ENCODE measurements around the gene TCL1B.
"Not testable (repeated sequence)": the region's sequence is repeated elsewhere in the genome, so short reads cannot be mapped to it uniquely, and the experiment has no call there.

TCL1B gene, protein sequence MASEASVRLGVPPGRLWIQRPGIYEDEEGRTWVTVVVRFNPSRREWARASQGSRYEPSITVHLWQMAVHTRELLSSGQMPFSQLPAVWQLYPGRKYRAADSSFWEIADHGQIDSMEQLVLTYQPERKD

GRCh38 chr14:95685978-95686922 lies at the start of gene TCL1B:
TSS of gene TCL1B (plus strand) at chr14:95686426. CDS start at chr14:95686468, 42 bp downstream.
- no peak for DNase-seq (ENCODE audit: low read depth, low spot score)

DNA sequence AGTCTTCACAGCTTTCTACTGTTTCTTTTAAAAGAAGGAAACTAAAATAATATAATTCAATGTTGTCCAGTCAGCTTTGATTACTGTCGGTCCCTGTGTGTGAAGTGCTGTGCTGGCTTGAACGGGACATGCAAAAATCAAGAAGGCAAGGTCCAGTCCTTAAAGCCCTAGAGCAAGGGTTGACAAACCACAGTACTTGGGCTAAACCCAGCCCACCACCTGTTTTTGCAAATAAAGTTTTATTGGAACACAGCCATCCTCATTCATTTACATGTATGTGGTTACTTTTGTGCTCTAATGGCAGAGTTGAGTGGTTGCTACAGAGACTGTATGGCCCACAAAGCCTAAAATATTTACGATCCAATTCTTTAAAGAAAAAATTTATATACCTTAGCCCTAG lies 41.2 kb upstream of the TCL1B start:
- DNase-seq (ENCODE audit: low read depth, low spot score) = no peak

DNA sequence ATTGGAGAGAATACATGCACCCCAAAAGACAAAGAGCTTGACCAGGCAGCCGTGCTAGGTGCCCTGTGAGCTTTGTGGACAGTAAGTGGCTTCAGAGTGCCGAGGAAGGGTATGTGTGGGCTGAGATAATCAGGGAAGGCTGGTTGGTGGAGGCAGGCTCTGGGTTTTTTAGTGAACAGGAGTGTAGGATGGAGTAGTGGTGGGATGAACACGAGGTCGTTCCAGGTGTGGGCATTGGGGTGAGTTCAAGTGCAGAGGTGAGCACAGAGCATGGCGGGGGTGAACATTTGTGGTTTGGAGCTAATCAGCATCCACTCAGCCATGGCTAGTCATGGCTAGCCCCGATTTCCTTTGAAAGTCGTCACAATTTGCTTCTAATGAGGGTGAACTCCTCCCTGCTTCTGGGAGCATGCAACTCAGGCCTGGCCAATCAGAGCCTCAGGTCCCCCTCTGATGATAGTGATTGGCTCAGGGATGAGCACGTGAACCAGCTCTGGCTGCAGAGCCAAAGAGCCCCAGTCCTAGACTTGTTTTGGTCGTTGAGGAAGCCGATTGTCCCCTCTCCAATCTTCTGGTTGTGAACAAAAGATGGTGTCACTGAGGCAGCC lies 40.7 kb upstream of the TCL1B start:
- no peak for DNase-seq (ENCODE audit: low read depth, low spot score)

GRCh38 chr14:95647926-95648325 lies 38.3 kb upstream of the TCL1B start:
- DNase-seq (ENCODE audit: low read depth, low spot score) = no peak

DNA sequence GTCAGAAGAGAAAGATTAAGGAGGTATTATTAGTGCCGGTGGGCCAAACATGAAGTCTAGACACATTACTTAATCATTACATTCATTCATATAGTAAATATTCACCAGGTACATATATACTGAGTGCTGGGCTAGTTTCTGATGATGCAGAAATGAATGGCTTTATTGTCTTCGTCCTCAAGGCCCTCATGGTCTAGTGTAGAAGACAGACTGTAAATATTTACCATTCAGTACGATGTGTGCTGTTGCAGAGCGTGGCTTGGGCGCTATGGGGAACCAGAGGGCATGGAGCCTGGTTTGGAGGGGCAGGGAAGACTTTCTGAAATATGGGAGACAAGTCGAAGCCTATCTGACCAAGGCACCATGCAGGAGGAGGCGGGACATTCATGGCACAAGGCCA lies 37.0 kb upstream of the TCL1B start:
- DNase-seq (ENCODE audit: low read depth, low spot score) = no peak

DNA sequence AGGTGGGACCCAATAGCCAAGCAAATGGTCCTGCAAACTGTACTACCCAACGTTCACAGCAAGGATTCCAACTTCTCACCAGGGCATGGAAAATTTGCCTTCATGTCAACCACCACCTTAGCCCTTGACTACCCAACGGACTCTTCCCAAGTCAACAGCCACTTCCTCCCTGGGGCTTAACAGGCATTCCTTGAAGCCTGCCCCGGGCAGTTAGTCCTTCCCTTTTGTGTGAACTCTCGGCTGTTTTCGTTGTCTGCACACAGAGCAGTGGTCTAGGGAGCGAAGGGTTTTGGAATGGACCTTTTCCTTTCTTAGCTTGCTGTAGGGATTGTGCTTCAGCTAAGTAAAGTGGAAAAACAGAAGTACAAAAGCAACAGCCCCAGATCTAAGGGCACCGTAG lies 35.2 kb upstream of the TCL1B start:
- DNase-seq (ENCODE audit: low read depth, low spot score) = no peak

- no peak for DNase-seq (ENCODE audit: low read depth, low spot score)
Observed at GRCh38 chr14:95651821-95652583, 34.2 kb upstream of the TCL1B start.

DNA sequence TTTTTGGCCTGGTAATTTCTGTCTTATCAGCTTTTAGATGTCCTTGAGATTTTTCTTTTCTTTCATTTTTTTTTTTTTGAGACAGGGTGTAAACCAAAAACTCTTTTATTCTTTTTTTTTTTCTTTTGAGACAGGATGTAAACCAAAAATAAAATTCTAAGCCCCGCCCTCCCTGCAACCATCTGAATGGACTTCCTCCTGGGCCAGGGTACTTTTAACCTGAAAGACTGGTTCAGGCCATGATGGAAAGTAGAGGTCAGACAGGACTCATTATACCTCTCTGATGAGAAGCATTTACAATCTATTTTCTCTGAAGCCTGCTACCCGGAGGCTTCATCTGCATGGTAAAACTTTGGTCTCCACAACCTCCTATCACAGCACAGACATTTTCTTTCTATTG lies 33.5 kb upstream of the TCL1B start:
- no peak for DNase-seq (ENCODE audit: low read depth, low spot score)

GRCh38 chr14:95655461-95655860 lies 30.8 kb upstream of the TCL1B start:
- no peak for DNase-seq (ENCODE audit: low read depth, low spot score)

- DNase-seq (ENCODE audit: low read depth, low spot score) = no peak
Observed at GRCh38 chr14:95656634-95657033, 29.6 kb upstream of the TCL1B start.

GRCh38 chr14:95657454-95657853 lies 28.8 kb upstream of the TCL1B start:
- no peak for DNase-seq (ENCODE audit: low read depth, low spot score)

GRCh38 chr14:95659293-95659989 lies 26.8 kb upstream of the TCL1B start:
- DNase-seq (ENCODE audit: low read depth, low spot score) = no peak

- no peak for DNase-seq (ENCODE audit: low read depth, low spot score)
Observed at GRCh38 chr14:95659990-95660385, 26.2 kb upstream of the TCL1B start.

DNA sequence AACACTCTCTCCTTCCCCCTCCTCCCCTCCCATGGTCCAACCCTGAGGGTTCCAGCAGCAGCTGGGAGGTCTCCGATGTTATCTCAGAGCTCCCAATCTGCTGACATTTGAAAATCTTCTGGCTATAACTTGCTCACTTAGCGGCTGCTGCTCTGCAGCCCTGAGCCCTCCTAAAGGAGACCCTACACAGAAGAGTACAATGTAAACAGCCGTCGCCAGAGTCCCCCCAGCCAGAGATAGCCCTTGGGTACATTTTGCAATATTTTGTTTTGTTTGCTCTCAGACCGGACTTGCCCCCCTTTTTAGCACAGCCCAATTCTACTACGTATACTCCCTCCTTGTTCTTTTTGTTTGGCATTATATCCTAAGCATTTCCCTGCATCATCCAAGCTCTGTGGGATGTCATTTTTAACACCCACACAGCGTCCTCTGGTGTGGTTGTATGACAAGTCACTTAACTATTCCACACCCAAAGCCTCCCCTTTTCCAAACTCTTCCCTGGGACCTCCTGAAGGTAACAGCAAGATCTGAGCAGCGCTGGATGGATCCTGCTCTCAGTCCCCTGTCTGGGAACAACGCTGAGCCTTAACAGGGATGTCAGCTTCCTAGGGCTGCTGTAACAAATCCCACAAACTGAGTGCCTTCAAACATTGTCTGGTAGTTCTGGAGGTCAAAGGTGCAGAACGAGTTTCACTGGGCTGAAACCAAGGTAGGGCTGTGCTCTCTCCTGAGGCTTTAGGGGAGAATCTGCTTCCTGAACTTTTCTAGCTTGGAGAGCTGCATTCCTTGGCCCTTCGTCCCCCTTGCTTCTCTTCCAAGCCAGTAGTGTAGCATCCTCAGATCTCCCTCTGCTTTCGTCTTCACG lies 25.3 kb upstream of the TCL1B start:
- no peak for DNase-seq (ENCODE audit: low read depth, low spot score)

DNA sequence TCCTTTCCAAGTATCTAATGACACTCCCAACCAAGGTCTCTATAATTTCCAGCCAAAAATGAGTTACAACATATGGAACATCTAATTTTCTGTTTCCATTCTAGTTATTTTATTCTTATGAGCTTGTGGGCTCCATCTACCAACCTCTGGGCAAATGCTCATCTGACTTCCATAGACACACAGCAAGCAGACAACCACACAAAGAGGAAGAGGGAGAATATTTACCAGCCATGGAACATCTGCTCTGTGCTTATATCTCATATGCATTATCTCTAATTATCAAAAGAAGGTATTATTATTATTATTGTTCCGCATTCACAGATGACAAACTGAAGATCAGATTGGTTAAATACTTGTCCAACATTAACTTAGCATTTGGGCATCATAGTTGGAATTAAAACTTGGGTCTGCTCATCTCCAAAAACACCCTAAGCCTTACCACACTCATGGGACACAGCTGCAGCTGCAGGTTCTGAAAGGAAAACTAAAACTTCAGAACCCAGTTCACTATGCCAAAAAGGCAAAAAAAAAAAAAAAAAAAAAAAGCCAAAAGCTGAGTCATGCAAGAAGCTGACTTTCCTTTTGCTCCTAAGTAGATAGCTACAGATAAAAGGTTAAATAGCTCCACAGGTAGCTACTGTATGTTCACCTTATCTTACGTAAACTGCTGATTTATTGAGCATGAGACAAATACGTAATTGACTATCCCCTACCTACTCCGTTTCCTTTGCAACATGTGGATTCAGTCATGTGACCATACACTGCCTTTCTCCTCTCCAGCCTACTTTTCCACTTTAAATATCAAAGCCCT lies 23.6 kb upstream of the TCL1B start:
- no peak for DNase-seq (ENCODE audit: low read depth, low spot score)

DNA sequence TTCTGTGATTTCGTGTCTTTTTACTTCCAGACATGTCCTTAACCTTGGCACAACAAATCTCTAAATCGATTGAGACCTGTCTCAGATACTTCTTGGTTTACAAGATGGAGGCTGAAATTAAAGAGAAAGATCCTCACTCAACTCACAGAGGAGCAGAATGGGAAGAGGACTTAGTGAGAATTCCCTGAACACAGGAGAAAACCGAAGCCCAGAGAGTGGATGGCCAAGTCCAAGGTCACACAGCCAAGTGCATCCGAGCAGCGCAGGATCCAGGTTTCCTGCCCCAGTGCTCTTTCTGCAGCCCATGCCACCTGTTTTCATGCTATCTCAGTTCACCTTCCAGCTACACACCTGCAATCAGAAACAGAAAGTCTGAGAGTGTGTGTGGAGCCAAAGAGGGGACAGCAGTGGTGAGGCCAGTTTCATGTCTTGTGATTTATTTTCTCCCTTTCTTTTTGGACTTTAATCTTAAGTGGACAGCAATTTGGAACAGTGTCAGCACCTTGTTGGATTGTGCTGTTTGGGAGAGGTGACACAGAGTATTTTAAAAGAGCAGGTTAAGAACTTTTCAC lies 22.9 kb upstream of the TCL1B start:
- DNase-seq (ENCODE audit: low read depth, low spot score) = no peak

- no peak for DNase-seq (ENCODE audit: low read depth, low spot score)
Observed at GRCh38 chr14:95664066-95664465, 22.2 kb upstream of the TCL1B start.

GRCh38 chr14:95664546-95664945 lies 21.7 kb upstream of the TCL1B start:
- DNase-seq (ENCODE audit: low read depth, low spot score) = no peak

- DNase-seq (ENCODE audit: low read depth, low spot score) = not testable (repeated sequence)
Observed at GRCh38 chr14:95665530-95665929, 20.7 kb upstream of the TCL1B start.
